GM12878 (cell line): ENCODE measurements around the gene ELL. TPM values are rescaled to one million over a fixed set of nuclear protein-coding genes. Genes with fewer than 3 reads are reported as not detected.
"Not testable (repeated sequence)": the region's sequence is repeated elsewhere in the genome, so short reads cannot be mapped to it uniquely, and the experiment has no call there.

Experiments used
- ATAC-seq: fragments of 200-7000 bp; cut with Tn5 transposase; 3 replicates; pipeline ENCODE4 v1.9.1; 2020; ENCODE audit warnings: mild to moderate bottlenecking, moderate library complexity
- BruUV-seq: library from RNA; stranded (reverse); fragments of 400-500 nt; replicated peaks from 2 replicates; lab custom pipeline; 2021; lab: Mats Ljungman, UMichigan
- CTCF ChIA-PET: fragments of 300-600 bp; sonication (Branson Sonifier 250); formaldehyde crosslinking; extraction: SDS; loops from one replicate; lab custom pipeline; 2021; ENCODE audit warnings: inconsistent platforms; lab: Yijun Ruan, JAX
- POLR2A ChIA-PET: fragments of 350-600 bp; formaldehyde crosslinking; extraction: SDS; loops from one replicate; lab custom pipeline; 2021; ENCODE audit warnings: inconsistent platforms; lab: Charles Lee
- RAD21 ChIA-PET: fragments of 300-600 bp; sonication (Branson Sonifier 250); formaldehyde crosslinking; loops from one replicate; lab custom pipeline; 2023; ENCODE audit warnings: antibody characterized with exemption; ENCODE audit not compliant: unreplicated experiment; lab: Charles Lee
- SMC1A ChIA-PET: fragments of 300-600 bp; sonication (Branson Sonifier 250); formaldehyde crosslinking; loops from one replicate; lab custom pipeline; 2023; ENCODE audit not compliant: unreplicated experiment, uncharacterized antibody; lab: Charles Lee
- DNase-seq: peaks from one replicate; pipeline ENCODE4 v3.0.0-alpha.2; 2011; ENCODE audit warnings: low read depth, low spot score
- FAIRE-seq: peaks from 3 replicates; lab custom pipeline; 2011; peaks lifted over from hg19 to GRCh38; lab: Jason Lieb, UNC
- H2AFZ ChIP-seq: 2 replicates; pipeline ENCODE4 v1.6.0; 2011; ENCODE audit warnings: low read depth, low read length, control low read depth; ENCODE audit not compliant: control insufficient read depth
- H3K27ac ChIP-seq: 2 replicates; pipeline ENCODE4 v1.5.1; 2011; ENCODE audit warnings: control low read depth; ENCODE audit not compliant: control insufficient read depth, insufficient read depth
- H3K27me3 ChIP-seq, 2 experiments: replicated peaks in 1 of 2; 2 replicates each; pipeline versions ENCODE4 v1.6.0 to v1.6.1; 2011; ENCODE audit warnings: low read length in 1 of 2; ENCODE audit not compliant: control insufficient read depth in 2 of 2, insufficient read depth in 2 of 2
- H3K36me3 ChIP-seq, 2 experiments: 2 replicates each; pipeline ENCODE4 v1.5.1; 2011; ENCODE audit warnings: low read length in 1 of 2; ENCODE audit not compliant: control insufficient read depth in 2 of 2, insufficient read depth in 2 of 2
- H3K4me1 ChIP-seq: 2 replicates; pipeline ENCODE4 v1.6.1; 2011; ENCODE audit warnings: mild to moderate bottlenecking, low read length, moderate library complexity, mixed read lengths; ENCODE audit not compliant: control insufficient read depth, insufficient read depth
- H3K4me2 ChIP-seq: 2 replicates; pipeline ENCODE4 v1.6.0; 2011; ENCODE audit warnings: control low read depth; ENCODE audit not compliant: control insufficient read depth, insufficient read depth
- H3K4me3 ChIP-seq: fragments of 200-600 bp; sonication (generic); 2 replicates; pipeline ENCODE4 v1.5.1; 2016
- H3K79me2 ChIP-seq: 2 replicates; pipeline ENCODE4 v1.6.0; 2011; ENCODE audit warnings: low read length; ENCODE audit not compliant: control insufficient read depth, insufficient read depth
- H3K9ac ChIP-seq: 2 replicates; pipeline ENCODE4 v1.8.0; 2011; ENCODE audit warnings: low read length, control low read depth, mixed read lengths; ENCODE audit not compliant: control insufficient read depth, insufficient read depth
- H3K9me3 ChIP-seq: replicated peaks from 3 replicates; pipeline ENCODE4 v1.5.1; 2011; ENCODE audit warnings: mild to moderate bottlenecking, low read length; ENCODE audit not compliant: control insufficient read depth, insufficient read depth
- H4K20me1 ChIP-seq: 2 replicates; pipeline ENCODE4 v1.6.0; 2011; ENCODE audit not compliant: control insufficient read depth, insufficient read depth
- IKZF2 ChIP-seq, 2 experiments: fragments of 450-650 bp; IDR thresholded peaks; 2 replicates each; pipeline ENCODE4 v1.6.1; 2017; ENCODE audit warnings: mild to moderate bottlenecking in 2 of 2, moderate library complexity in 2 of 2
- SMARCA5 ChIP-seq: fragments of 450-650 bp; IDR thresholded peaks from 2 replicates; pipeline ENCODE4 v1.6.1; 2017; ENCODE audit warnings: mild to moderate bottlenecking
- YY1 ChIP-seq: IDR thresholded peaks from 2 replicates; pipeline ENCODE4 v1.6.1; 2011; ENCODE audit warnings: low read depth, mild to moderate bottlenecking, low read length
- ZNF217 ChIP-seq: fragments of 450-650 bp; IDR thresholded peaks from 2 replicates; pipeline ENCODE4 v1.6.1; 2017; ENCODE audit warnings: antibody characterized with exemption, mild to moderate bottlenecking
- WGBS: methylation state at CpG from one replicate; pipeline ENCODE4 v1.1.6; 2016; ENCODE audit warnings: low lambda C conversion rate; ENCODE audit not compliant: insufficient replicate concordance, insufficient coverage; ENCODE audit errors: missing lambda C conversion rate; 5-methylcytosine and 5-hydroxymethylcytosine counted together
- in situ Hi-C: fragments of 300-500 bp; cut with MboI; formaldehyde crosslinking; loops from 9 replicates; pipeline ENCODE4 v1.14.3; 2018; ENCODE audit warnings: mixed read lengths
- intact Hi-C: fragments of 100-400 bp; cut with micrococcal nuclease; formaldehyde crosslinking; loops from one replicate; pipeline ENCODE4 v1.14.2; 2022; ENCODE audit not compliant: unreplicated experiment
- polyA plus RNA-seq, 11 experiments: library from polyadenylated mRNA; depleted of rRNA in 4 of 11; unstranded in 6 of 11; stranded (reverse) in 5 of 11; fragments of >200 nt; fragmentation: Nextera tagmentation in 4 of 11; fragmentation: Illumina TruSeq in 1 of 11; extraction: Ambion mirVana in 4 of 11; extraction: Trizol in 1 of 11; gene quantifications; 1 replicate in 1 of 11; 2 replicates in 10 of 11; pipeline versions ENCODE4 v1.2.1 to v1.2.3, GENCODE V29; 2011 to 2016; ENCODE audit warnings: inconsistent platforms in 2 of 11, missing spikeins in 2 of 11, low read depth in 1 of 11
- total RNA-seq, 4 experiments: library from RNA; depleted of rRNA in 3 of 4; stranded (reverse); fragments of >200 nt in 3 of 4; fragmentation: Illumina TruSeq in 1 of 4; extraction: Trizol in 1 of 4; gene quantifications; 2 replicates each; pipeline versions ENCODE4 v1.2.1 to v1.2.3, GENCODE V29; 2013 to 2021
- TF ChIP-seq, protein P1 (sequence below): fragments of 450-650 bp; IDR thresholded peaks from 2 replicates; pipeline ENCODE4 v1.6.1; 2016; ENCODE audit warnings: mild to moderate bottlenecking
- TF ChIP-seq, protein P2 (sequence below): fragments of 450-650 bp; IDR thresholded peaks from 2 replicates; pipeline ENCODE4 v1.6.1; 2017; ENCODE audit warnings: mild to moderate bottlenecking

ELL gene
- total and polyA plus RNA-seq, 10 of the 15 experiments (the other 5 are each of a cell fraction or from before 2014, with no cell fraction given) = 0.91 to 25.0 (median 9.1) TPM

DNA sequence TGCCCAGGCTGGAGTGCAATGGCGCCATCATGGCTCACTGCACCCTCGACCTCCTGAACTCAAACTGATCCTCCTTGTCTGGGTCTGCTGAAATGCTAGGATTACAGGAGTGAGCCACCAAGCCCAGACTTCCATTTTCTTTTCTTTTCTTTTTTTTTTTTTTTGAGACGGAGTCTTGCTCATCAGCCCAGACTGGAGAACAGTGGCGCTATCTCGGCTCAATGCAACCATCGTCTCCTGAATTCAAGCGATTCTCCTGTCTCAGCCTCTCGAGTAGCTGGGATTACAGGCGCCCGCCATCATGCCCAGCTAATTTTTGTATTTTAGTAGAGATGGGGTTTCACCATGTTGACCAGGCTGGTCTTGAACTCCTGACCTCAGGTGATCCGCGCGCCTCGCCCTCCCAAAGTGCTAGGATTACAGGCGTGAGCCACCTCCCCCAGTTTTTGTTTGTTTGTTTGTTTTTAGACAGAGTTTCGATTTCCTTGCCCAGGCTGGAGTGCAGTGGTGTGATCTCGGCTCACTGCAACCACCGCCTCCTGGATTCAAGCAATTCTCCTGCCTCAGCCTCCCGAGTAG is 1.1 kb upstream of the ELL start:
- H3K9ac ChIP-seq = peak overlapping the region; percentile 58
- ATAC-seq, H3K9me3 ChIP-seq, DNase-seq, H3K27me3 ChIP-seq, in situ Hi-C loops, H3K4me1 ChIP-seq, FAIRE-seq, H4K20me1 ChIP-seq, H3K36me3 ChIP-seq: not testable (repeated sequence)
- ChIA-PET SMC1A (interaction anchor here (1.2 to 5.4 kb wide), 4 partner anchors 20 to 65 kb away, joined by 3 to 24 read pairs (median 5); partner anchors contain the start of genes KXD1 and REX1BD), POLR2A (interaction anchor here (0.6 to 4.7 kb wide), 9 partner anchors 15 to 317 kb away, joined by 3 to 48 read pairs (median 6); partner anchors contain the start of genes FKBP8, KXD1, REX1BD and UBA52), RAD21 (interaction anchor here (0.6 to 5.1 kb wide), 3 partner anchors 21 to 49 kb away, joined by 3 to 26 read pairs (median 9); partner anchors contain the start of genes KXD1 and UBA52), CTCF (interaction anchor here (0.6 to 6.5 kb wide), 7 partner anchors 21 to 325 kb away, joined by 3 to 64 read pairs (median 3); partner anchors contain the start of genes FKBP8, KXD1, REX1BD and UBA52)
- H3K79me2 ChIP-seq = peaks cover 38% of the 10 kb centered on the region
- peak overlapping the region; percentile 57 for H2AFZ ChIP-seq
- TF ChIP-seq, protein P1, sequence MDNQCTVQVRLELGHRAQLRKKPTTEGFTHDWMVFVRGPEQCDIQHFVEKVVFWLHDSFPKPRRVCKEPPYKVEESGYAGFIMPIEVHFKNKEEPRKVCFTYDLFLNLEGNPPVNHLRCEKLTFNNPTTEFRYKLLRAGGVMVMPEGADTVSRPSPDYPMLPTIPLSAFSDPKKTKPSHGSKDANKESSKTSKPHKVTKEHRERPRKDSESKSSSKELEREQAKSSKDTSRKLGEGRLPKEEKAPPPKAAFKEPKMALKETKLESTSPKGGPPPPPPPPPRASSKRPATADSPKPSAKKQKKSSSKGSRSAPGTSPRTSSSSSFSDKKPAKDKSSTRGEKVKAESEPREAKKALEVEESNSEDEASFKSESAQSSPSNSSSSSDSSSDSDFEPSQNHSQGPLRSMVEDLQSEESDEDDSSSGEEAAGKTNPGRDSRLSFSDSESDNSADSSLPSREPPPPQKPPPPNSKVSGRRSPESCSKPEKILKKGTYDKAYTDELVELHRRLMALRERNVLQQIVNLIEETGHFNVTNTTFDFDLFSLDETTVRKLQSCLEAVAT = peak; percentile 30; the same call in 1 of the 2 replicates
- TF ChIP-seq YY1 (peak; percentile 88), SMARCA5 (peak; percentile 94), ZNF217 (0 out of 2 replicates have a peak, but pooled peaks have one; percentile 33), IKZF2 (IDR thresholded peaks at IDR 0.05) (0 out of 4 replicates have a peak, but pooled peaks of 1 of the 2 experiments have one; percentile 18)
- TF ChIP-seq, protein P2, sequence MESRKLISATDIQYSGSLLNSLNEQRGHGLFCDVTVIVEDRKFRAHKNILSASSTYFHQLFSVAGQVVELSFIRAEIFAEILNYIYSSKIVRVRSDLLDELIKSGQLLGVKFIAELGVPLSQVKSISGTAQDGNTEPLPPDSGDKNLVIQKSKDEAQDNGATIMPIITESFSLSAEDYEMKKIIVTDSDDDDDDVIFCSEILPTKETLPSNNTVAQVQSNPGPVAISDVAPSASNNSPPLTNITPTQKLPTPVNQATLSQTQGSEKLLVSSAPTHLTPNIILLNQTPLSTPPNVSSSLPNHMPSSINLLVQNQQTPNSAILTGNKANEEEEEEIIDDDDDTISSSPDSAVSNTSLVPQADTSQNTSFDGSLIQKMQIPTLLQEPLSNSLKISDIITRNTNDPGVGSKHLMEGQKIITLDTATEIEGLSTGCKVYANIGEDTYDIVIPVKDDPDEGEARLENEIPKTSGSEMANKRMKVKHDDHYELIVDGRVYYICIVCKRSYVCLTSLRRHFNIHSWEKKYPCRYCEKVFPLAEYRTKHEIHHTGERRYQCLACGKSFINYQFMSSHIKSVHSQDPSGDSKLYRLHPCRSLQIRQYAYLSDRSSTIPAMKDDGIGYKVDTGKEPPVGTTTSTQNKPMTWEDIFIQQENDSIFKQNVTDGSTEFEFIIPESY = 0 out of 2 replicates have a peak, but pooled peaks have one; percentile 20
- WGBS = 79% methylated on average over 16 of the region's 19 CpGs
- BruUV-seq = TSS peak; percentile 80
- H3K4me2 ChIP-seq = peak overlapping the region; percentile 90
- 0 out of 2 replicates have a peak overlapping the region, but pooled peaks have one; percentile 54 for H3K4me3 ChIP-seq
- peak overlapping the region; percentile 62 for H3K27ac ChIP-seq
- intact Hi-C loops = loop anchor here (1.0 to 2.0 kb wide), 4 partner anchors 34 to 113 kb away; partner anchors contain the start of genes KXD1, REX1BD and UBA52
